Right lobe of liver (tissue), 6 donors: ENCODE results near the gene HYAL1. TPM values are rescaled to one million over a fixed set of nuclear protein-coding genes. Genes with fewer than 3 reads are reported as not detected.

Source experiments
- ATAC-seq, 4 donors: fragments of 200-7000 bp; cut with Tn5 transposase; one replicate each; pipeline ENCODE4 v1.9.1; 2020; ENCODE audit warnings: mild to moderate bottlenecking in 4 of 4, moderate library complexity in 4 of 4
- DNase-seq, 3 donors: peaks; one replicate each; pipeline ENCODE4 v3.0.0-alpha.2; 2020
- H3K27ac ChIP-seq, 3 donors: fragments of 200-600 bp; one replicate each; pipeline ENCODE4 v1.8.0; 2022
- H3K27me3 ChIP-seq, 2 donors: fragments of 200-600 bp; one replicate each; pipeline ENCODE4 v1.8.0; 2022
- H3K36me3 ChIP-seq, 4 donors: fragments of 200-600 bp; sonication (generic) in 1 of 4; one replicate each; pipeline versions ENCODE4 v1.5.1 to v1.8.0; 2017 to 2022; ENCODE audit warnings: control low read depth in 1 of 4
- H3K4me1 ChIP-seq, 4 donors: fragments of 200-600 bp; sonication (generic) in 1 of 4; one replicate each; pipeline versions ENCODE4 v1.5.1 to v1.8.0; 2017 to 2022; ENCODE audit warnings: control low read depth in 1 of 4
- H3K4me3 ChIP-seq, 3 donors: fragments of 200-600 bp; one replicate each; pipeline ENCODE4 v1.8.0; 2022
- H3K9me3 ChIP-seq, 4 donors: fragments of 200-600 bp; sonication (generic) in 1 of 4; one replicate each; pipeline versions ENCODE4 v1.5.1 to v1.8.0; 2017 to 2022; ENCODE audit warnings: control low read depth in 1 of 4
- POLR2A ChIP-seq: fragments of 450-650 bp; IDR thresholded peaks from one replicate; pipeline ENCODE4 v1.6.1; 2017; ENCODE audit warnings: antibody characterized with exemption, mild to moderate bottlenecking
- WGBS: methylation state at CpG from one replicate; pipeline ENCODE4 v1.1.6; 2018; ENCODE audit warnings: low coverage, low lambda C conversion rate; ENCODE audit not compliant: insufficient coverage; ENCODE audit errors: missing lambda C conversion rate; 5-methylcytosine and 5-hydroxymethylcytosine counted together
- intact Hi-C, 2 donors: fragments of 100-400 bp; cut with DNase I; formaldehyde crosslinking; loops; one replicate each; pipeline versions ENCODE4 v1.11.2 to v1.14.1; 2022
- total RNA-seq, 6 experiments: library from RNA; depleted of rRNA in 2 of 6; stranded (reverse); fragments of >200 nt in 2 of 6; fragmentation: NEBNext Ultra II Directional in 3 of 6; extraction: Animal tissue kit (Norgen Biotek cat#: 25700) in 3 of 6; gene quantifications; one replicate each; pipeline versions ENCODE4 v1.1.0 to v1.2.4, GENCODE V29; 2016 to 2023
- TF ChIP-seq, protein P1 (sequence below), 4 donors: fragments of 200-600 bp in 3 of 4; fragments of 450-650 bp in 1 of 4; IDR thresholded peaks; one replicate each; pipeline versions ENCODE4 v1.5.1 to v1.8.0; 2016 to 2022; ENCODE audit warnings: antibody characterized with exemption in 4 of 4, mild to moderate bottlenecking in 2 of 4
- donor health status: DM: no; HTN: yes; CAD: no.
- donor health status: DM: no; HTN: no; CAD: no.
- donor health status: DM: no; HTN: no; CAD: no.
- donor health status: DM: no; HTN: yes; CAD: no.
- donor health status: DM: no; HTN: yes; CAD: no.

The HYAL1 gene
- total RNA-seq, 6 experiments from 2014 or later, result 90.6 to 157 (median 136) TPM

DNA sequence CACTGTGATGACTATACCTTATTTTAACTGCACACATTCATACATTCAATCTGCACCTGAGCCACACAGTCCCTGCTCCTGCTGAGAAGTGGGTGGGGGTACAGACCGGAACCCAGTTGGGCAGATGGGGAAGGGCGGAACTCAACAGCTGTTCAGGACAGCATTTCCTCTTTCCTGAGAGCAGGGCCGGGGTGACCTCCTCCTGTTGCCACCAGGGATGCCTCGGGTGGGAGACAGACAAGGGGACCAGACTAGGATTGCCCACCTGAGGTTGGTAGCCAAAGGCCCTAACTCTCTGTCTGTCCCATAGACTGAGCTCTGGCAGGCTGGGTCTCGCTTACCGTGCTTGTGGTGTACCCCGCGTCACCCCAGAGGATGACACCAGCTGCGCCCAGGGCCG, 15.2 kb upstream of the HYAL1 start:
- WGBS, result 67% methylated on average over 3 of the region's 10 CpGs
- H3K4me3 ChIP-seq, result no peak overlapping the region

DNA sequence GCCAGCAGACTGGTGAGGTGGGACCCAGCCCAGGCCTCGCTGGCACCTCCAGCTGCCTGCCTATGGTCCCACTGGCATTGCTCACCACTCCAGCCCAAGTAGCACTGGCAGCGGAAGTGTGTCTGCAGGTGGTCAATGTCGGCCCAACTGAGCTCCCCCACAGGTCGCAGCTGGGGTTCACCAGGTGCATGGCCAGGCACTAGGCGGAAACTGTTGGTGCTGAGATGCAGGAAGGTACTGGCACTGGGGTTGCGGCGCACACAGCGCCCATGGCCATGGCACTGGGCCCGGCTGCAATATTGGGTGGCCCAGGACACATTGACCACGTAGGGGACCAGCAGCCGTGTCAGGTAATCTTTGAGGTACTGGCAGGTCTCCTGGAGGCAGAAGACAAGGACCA, 14.8 kb upstream of the HYAL1 start:
- ATAC-seq (no peak), DNase-seq (no peak)
- Histone ChIP-seq H3K4me3 (no peak overlapping the region), H3K9me3 (no peaks in the 10 kb centered on the region), H3K27me3 (no peaks in the 10 kb centered on the region), H3K4me1 (peaks cover 0 to 44% (median 10%) of the 10 kb centered on the region in 4 donors), H3K36me3 (peaks cover 0 to 20% (median 3%) of the 10 kb centered on the region in 4 donors), H3K27ac (no peak overlapping the region)
- TF ChIP-seq POLR2A, result no peak
- TF ChIP-seq, protein P1, sequence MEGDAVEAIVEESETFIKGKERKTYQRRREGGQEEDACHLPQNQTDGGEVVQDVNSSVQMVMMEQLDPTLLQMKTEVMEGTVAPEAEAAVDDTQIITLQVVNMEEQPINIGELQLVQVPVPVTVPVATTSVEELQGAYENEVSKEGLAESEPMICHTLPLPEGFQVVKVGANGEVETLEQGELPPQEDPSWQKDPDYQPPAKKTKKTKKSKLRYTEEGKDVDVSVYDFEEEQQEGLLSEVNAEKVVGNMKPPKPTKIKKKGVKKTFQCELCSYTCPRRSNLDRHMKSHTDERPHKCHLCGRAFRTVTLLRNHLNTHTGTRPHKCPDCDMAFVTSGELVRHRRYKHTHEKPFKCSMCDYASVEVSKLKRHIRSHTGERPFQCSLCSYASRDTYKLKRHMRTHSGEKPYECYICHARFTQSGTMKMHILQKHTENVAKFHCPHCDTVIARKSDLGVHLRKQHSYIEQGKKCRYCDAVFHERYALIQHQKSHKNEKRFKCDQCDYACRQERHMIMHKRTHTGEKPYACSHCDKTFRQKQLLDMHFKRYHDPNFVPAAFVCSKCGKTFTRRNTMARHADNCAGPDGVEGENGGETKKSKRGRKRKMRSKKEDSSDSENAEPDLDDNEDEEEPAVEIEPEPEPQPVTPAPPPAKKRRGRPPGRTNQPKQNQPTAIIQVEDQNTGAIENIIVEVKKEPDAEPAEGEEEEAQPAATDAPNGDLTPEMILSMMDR (IDR thresholded peaks at IDR 0.05), result no peak
- intact Hi-C loops, result loop anchor here in 1 of 2 donors (5.0 kb wide), 1 partner anchor 36 kb away; no protein-coding TSS in a partner anchor
- 60% methylated on average over 2 of the region's 11 CpGs for WGBS

More for the DNA sequence above, 15.2 kb upstream of the HYAL1 start:
- no peaks in the 10 kb centered on the region for H3K27me3 ChIP-seq
- intact Hi-C loops, result loop anchor here in 1 of 2 donors (5.0 kb wide), 1 partner anchor 36 kb away; no protein-coding TSS in a partner anchor
- H3K9me3 ChIP-seq, result no peaks in the 10 kb centered on the region
- TF ChIP-seq POLR2A, result no peak
- H3K27ac ChIP-seq, result no peak overlapping the region
- H3K4me1 ChIP-seq, result peaks cover 0 to 44% (median 10%) of the 10 kb centered on the region in 4 donors
- peaks cover 0 to 20% (median 3%) of the 10 kb centered on the region in 4 donors for H3K36me3 ChIP-seq
- ATAC-seq (no peak), DNase-seq (no peak)

DNA sequence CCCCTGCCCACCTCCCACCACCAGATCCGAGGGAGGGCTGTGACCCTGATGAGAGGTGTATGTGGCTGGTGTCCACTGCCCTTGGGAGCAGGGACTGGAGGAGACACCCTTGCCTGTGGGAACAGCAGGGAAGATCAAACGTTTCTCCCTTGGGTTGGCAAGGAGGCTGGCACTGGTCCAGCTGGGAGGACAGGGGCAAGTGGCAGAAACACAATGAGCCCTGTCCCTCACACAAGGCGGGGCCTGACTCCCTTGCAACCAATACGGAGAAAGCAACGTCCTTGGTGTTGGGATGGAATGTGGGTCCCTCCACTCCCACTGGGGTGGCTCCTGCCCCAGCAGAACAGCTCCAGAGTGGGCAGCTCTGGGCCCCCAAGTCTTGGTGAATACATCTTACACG, 13.9 kb upstream of the HYAL1 start:
- no peak for TF ChIP-seq POLR2A
- TF ChIP-seq, protein P1 (IDR thresholded peaks at IDR 0.05), result no peak
- 40% methylated on average over 2 of the region's 6 CpGs for WGBS
- ATAC-seq, result no peak
- Histone ChIP-seq H3K9me3 (no peaks in the 10 kb centered on the region), H3K27ac (no peak overlapping the region), H3K36me3 (peaks cover 0 to 20% (median 3%) of the 10 kb centered on the region in 4 donors), H3K4me3 (no peak overlapping the region), H3K4me1 (peaks cover 0 to 36% (median 9%) of the 10 kb centered on the region in 4 donors), H3K27me3 (no peaks in the 10 kb centered on the region)
- intact Hi-C loops, result loop anchor here in 1 of 2 donors (5.0 kb wide), 1 partner anchor 35 kb away; no protein-coding TSS in a partner anchor
- DNase-seq, result no peak

DNA sequence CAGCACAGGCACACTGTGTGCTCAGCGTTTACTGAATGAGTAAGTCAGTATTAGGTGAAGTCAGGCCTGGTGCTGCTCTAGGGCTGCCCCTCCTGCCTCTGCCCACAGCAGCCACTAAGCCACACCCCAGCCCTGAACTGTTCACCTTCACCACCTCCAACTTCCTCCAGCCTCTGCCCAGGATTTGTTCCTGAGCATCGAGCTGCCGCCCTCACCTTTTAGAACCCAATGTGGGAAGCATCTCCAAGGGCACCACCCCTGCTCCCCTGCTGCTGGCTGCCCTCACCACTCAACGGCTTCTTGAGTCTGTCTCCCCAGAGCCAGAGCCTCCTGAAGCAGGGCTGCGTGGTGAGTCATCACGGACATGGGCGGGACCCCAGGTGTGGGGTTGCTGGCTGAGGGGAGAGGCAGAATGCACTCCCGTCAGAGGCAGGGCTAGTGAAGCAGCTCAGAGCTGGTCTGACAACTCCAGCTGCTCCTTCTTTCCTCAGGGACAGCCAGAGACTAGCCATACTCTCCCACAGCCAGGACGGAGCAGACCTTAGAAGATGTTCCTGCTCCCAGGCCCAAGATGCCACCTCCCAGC, 13.4 kb upstream of the HYAL1 start:
- H3K36me3 ChIP-seq, result peaks cover 0 to 20% (median 3%) of the 10 kb centered on the region in 4 donors
- H3K4me3 ChIP-seq, result no peak overlapping the region
- DNase-seq (peak in 1 of 3 donors; percentile 32), ATAC-seq (no peak)
- no peaks in the 10 kb centered on the region for H3K27me3 ChIP-seq
- H3K9me3 ChIP-seq, result no peaks in the 10 kb centered on the region
- H3K4me1 ChIP-seq, result peaks cover 0 to 31% (median 6%) of the 10 kb centered on the region in 4 donors
- H3K27ac ChIP-seq, result no peak overlapping the region
- intact Hi-C loops, result loop anchor here in 1 of 2 donors (5.0 kb wide), 1 partner anchor 34 kb away; no protein-coding TSS in a partner anchor
- WGBS, result 76% methylated on average over 8 of the region's 9 CpGs
- no peak for TF ChIP-seq POLR2A
- TF ChIP-seq, protein P1 (IDR thresholded peaks at IDR 0.05), result no peak

DNA sequence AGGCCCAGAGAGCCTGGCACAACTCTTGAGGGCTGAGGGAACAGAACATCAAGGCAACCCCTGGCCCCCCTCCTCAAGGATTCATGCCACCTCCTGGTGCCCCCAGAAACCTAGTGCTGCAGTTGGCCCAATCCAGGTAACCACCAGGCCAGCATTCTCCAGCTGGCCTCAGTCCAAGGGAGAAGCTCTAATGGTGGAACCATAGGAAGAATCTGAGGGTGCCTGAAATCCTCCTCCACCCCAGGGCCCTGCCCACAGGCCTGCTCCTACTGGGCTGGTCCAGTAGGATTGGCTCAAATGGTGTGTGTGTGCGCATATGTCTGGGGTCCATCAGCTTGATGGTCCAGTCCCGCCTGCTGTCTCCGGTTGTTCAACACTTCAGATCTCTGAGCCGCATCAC, 11.4 kb upstream of the HYAL1 start:
- DNase-seq (no peak), ATAC-seq (peak in 1 of 4 donors; percentile 8)
- peaks cover 0 to 20% (median 3%) of the 10 kb centered on the region in 4 donors for H3K36me3 ChIP-seq
- no peak overlapping the region for H3K4me3 ChIP-seq
- H3K27ac ChIP-seq, result no peak overlapping the region
- intact Hi-C loops, result loop anchor here in 1 of 2 donors (5.0 kb wide), 1 partner anchor 33 kb away; no protein-coding TSS in a partner anchor
- whole genome bisulfite sequencing, result 100% methylated on average over 3 of the region's 4 CpGs
- TF ChIP-seq, protein P1 (IDR thresholded peaks at IDR 0.05), result no peak
- no peak for TF ChIP-seq POLR2A
- no peaks in the 10 kb centered on the region for H3K27me3 ChIP-seq
- H3K4me1 ChIP-seq, result peaks cover 0 to 28% (median 5%) of the 10 kb centered on the region in 4 donors
- no peaks in the 10 kb centered on the region for H3K9me3 ChIP-seq
